NOMO-1 treated with DMSO at 0.1 percent for 48 hours (cell line): Measurements from ENCODE around the gene FAM174A.
"Not testable (repeated sequence)": the region's sequence is repeated elsewhere in the genome, so short reads cannot be mapped to it uniquely, and the experiment has no call there.

Source experiments
- DNase-seq: peaks from one replicate; lab custom pipeline; 2025; ENCODE audit not compliant: unreplicated experiment; lab: John Stamatoyannopoulos, UW

The FAM174A gene

GRCh38 chr5:100575815-100576214 is 40.6 kb downstream of the FAM174A start:
- DNase-seq, result no peak

GRCh38 chr5:100576217-100576751 is 41.1 kb downstream of the FAM174A start:
- no peak for DNase-seq

DNA sequence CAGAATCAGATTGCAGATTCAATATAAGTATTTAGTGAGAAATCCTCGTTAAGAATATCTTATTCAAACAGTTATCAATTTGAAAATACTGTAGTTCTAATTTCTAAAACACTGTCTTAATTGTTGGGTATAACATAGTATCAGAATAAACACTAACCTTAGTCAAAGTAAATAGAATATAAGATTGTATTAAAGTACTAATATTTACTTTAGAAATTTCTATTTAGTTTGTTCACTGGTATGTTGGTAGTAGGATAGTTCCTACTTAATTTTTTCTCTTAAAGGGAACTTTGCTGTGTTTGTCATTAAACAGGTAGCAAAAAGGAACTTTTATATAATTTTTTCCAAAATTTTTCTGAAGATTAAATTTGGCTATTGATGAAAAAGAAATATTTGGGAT is 42.3 kb downstream of the FAM174A start:
- DNase-seq, result no peak

DNA sequence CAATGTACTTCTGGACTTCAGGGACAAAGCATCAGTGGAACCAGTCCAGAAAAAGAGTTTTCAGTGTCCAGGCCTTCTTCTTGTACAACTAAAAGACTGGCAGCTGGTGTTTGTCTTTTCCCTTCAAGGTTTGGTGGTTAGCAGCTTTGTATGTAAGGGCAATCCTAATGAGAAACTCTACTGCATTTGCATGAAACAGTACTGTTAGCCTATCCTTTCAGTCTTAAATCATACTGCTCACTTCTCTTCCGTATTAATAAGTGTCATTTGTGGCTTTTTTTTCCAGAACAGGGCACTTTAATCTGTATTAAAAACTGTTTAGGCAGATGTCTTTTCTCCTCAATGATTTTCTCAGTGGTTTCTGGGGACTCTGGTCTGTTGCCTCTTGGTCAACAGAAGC is 48.9 kb downstream of the FAM174A start:
- DNase-seq, result no peak

DNA sequence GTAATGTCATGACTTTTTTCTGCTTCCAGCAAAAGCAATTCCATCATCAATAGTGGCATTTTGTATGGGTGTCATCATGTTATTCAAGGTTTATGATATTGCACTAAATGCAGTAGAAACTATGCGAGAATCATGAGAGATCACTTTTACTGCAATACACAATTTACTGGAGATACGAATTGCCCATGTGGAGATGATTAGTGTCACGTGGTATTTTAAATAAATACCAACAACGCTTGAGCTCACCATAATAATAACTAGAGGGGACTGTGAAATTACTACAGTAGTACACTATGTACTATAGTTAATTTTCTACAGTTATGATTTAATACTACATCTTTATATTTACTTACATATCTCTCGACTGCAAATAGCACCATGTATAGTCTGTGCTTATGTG is 49.7 kb downstream of the FAM174A start:
- no peak for DNase-seq

- no peak for DNase-seq
These were observed 55.7 kb downstream of the FAM174A start for GRCh38 chr5:100590867-100591266.

DNA sequence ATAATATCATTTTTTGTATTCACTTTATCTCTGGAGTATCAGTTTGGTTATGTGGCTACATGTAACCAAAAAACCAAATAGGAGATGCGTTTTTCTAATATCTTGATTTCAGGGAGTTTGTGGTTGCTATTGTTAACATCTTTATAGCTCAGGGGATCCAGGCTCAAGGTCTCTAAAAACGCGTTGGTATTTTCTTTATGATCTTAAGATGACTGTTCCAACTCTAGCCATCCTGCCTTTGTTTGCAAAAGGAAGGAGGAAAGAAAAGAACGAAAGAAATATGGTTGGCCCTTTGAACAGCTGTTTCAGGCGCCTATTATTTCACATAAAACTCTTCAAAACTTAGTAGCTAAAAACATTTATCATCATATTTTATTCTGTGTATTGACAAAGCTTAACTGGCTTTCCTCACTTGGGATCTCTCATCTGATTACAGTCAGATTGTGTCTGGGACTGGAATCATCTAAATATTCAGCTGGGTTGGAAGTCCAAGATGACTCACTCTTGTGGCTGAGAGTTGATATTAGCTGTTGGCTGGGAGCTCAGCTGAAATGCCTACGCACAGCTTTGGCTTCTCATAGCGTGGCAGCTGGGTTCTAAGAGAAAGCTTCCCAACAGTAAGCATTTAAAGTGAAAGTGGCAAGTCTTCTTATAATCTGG is 60.1 kb downstream of the FAM174A start:
- no peak for DNase-seq

- no peak for DNase-seq
These were observed 60.6 kb downstream of the FAM174A start for GRCh38 chr5:100595812-100596173.

DNA sequence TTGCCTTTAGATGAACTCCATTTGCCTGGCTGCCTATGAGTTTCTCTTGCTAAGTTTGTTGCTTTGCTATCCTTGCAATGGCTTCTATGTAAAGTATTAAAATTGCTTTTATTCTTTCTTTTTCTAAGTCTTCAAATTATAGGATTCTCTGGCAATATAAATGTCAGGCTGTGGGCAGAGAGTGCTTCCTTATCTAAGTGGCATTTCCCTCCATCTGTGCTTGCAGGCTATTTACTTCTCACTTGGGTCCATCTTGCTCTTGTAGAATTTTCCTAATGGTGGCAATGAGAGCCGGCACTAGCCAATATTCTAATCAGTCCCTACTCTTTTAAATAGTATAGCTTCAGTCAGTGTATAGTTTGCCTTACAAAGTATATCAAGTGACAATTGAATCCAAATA is 63.3 kb downstream of the FAM174A start:
- no peak for DNase-seq

GRCh38 chr5:100600298-100600994 is 65.3 kb downstream of the FAM174A start:
- DNase-seq, result peak; percentile 59

DNA sequence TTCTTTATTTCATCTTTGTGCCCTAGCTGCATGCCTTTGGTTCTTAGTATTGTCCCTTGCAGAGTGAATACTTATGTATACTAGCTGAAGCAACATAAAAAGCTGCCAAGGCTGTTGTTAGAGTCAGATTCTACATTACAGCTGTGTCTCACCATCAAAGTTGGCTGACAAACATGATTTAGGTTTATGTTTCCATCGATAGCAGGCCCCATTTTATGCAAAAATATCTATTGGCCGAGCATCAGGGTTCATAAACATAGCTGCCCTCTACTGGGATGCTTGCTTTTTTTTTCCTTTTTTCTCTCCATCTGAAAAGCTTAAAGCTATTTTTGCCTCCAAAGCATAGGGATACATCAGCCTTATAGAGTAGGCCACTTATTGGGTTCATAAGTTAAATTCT is 68.0 kb downstream of the FAM174A start:
- no peak for DNase-seq

- DNase-seq, result not testable (repeated sequence)
These were observed 68.8 kb downstream of the FAM174A start for GRCh38 chr5:100604021-100604420.

DNA sequence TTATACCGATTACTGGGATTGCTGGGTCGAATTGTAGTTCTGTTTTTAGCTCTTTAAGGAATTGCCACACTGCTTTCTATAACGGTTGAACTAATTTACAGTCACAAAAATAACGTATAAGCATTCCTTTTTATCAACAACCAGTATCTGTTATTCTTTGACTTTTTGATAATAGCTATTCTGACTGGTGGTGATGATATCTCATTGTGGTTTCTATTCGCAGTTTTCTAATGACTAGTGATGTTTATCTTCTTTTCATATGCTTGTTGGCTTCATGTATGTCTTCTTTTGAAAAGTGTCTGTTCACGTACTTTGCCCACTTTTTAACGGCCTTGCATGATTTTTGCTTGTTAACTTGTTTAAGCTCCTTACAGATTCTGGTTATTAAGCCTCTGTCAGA is 74.4 kb downstream of the FAM174A start:
- DNase-seq, result no peak

DNA sequence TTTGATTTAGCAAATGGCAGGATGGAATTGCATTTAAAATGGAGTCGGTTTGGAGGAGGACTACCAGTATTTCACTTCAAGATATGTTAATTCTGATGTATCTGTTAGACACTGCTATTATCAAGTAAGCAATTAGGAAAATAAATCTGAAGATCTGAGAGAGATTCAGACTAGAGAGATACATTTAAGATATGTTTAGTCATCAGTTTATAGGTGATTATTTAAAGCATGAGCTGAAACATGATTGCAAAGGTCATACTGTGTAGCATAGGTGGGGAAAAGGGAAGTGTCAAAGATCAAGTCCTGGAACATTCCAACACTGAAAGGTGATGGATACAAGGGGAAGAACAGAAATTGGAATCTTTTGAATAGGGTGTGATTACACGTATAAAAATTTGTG is 79.1 kb downstream of the FAM174A start:
- DNase-seq, result no peak

DNA sequence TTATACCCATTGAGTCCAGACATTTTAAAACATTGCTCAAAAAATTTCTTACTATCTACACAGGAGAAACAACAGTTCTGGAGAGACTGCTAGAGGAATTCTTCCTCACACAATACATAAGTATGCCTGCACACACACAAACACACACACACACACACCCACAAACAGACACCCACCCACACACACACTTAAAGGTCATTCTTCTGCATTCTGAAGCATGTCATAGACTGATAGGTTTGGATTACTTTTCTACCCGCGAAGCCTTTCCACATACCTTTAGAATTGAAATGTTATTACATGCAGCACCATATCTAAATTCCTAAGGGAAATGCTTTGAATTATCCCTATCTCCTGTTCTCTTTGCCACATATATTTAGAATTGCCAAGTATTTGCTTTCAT is 80.2 kb downstream of the FAM174A start:
- DNase-seq, result no peak

- DNase-seq, result no peak
These were observed 81.1 kb downstream of the FAM174A start for GRCh38 chr5:100616291-100616690.

- no peak for DNase-seq
These were observed 81.8 kb downstream of the FAM174A start for GRCh38 chr5:100616981-100617380.

- peak; percentile 72 for DNase-seq
These were observed 88.5 kb downstream of the FAM174A start for GRCh38 chr5:100623719-100624118.

DNA sequence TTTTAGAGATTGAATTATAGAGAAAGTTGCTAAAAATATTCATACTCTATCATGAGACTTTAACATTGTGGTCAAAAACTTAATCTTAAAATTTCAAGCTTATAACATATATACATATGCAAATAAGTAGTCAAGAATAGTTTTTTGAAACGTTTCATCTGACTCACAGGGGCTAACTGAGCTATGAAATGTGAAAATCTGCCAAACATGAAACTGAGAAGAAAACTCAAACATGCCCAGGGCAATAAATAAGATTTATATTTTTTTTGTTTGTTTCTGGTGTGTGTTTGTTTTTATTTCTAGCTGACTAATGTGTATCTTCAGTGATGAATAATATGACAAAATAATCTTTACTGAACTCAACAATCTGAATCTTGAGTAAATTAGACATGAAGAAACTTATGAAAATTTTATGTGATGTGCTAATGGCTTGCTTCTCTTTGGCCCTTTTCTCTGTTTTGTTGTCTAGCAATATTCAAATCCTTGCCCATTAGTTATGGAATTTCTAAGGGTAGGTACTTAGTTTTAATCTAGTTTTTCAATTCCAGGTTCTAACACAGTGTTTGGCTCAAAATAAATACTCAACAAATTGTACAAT is 99.9 kb downstream of the FAM174A start:
- no peak for DNase-seq
